AG09319 (cell line): ENCODE measurements around the gene EEFSEC.

ENCODE experiments used
- DNase-seq: peaks from one replicate; pipeline ENCODE4 v3.0.0-alpha.2; 2010; ENCODE audit warnings: low read depth; ENCODE audit errors: extremely low read depth
- CTCF ChIP-seq: IDR thresholded peaks from 2 replicates; pipeline ENCODE4 v1.5.1; 2011; ENCODE audit warnings: low read depth, mild to moderate bottlenecking, inconsistent platforms, low read length, moderate library complexity

Gene EEFSEC

GRCh38 chr3:128307781-128308469 lies 154.6 kb downstream of the EEFSEC start:
- DNase-seq, result no peak

GRCh38 chr3:128309026-128309425 lies 155.7 kb downstream of the EEFSEC start:
- no peak for DNase-seq
- TF ChIP-seq CTCF, result no peak

More at GRCh38 chr3:128307781-128308469, 154.6 kb downstream of the EEFSEC start:
- TF ChIP-seq CTCF, result no peak

- DNase-seq, result no peak
- no peak for TF ChIP-seq CTCF
These were observed 157.2 kb downstream of the EEFSEC start for GRCh38 chr3:128310286-128311058.

DNA sequence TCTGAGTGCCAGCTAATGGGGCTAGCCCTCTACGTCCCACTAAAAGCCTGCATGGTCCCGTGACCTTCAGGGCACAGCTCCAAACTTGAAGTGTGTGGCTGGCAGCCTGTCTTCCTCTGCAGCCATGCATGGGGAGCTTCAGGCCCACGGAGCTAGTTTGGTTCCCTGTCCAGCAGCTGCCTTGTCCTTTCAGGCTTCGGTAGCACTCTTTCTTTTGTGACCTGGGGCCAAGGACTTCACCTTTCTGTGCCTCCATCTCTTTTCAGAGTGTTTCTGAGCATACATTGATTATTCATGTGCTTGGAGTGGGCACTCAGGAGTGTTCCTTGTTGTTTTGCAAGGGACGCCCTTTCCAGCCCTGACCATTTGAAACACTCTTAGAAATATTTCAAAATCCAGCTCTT lies 158.2 kb downstream of the EEFSEC start:
- no peak for TF ChIP-seq CTCF
- DNase-seq, result no peak

- no peak for TF ChIP-seq CTCF
- DNase-seq, result no peak
These were observed 159.0 kb downstream of the EEFSEC start for GRCh38 chr3:128312271-128312670.

GRCh38 chr3:128313071-128313725 lies 159.9 kb downstream of the EEFSEC start:
- no peak for DNase-seq
- TF ChIP-seq CTCF, result no peak

DNA sequence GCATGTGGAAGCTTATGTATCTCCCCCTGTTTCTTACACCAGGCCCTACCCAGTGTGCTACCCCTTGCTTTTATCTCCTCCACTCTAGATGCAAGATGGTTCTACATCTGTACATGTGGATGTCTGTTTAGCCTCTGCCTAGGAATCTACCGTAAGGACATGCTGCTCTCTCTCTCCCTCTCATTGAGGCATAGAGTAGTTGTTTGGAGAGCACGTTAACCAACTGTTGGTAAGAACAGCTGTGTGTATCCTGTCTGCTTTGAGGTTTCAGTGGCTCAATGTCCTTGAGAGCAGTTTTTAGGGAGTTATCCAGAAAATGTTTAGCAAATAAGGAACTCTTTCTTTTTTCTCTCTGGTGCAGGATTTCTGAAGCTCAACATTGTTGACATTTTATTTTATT lies 160.7 kb downstream of the EEFSEC start:
- TF ChIP-seq CTCF, result no peak
- DNase-seq, result no peak
